ENCODE data around the gene TBC1D22A. TPM values are rescaled to one million over a fixed set of nuclear protein-coding genes. Genes with fewer than 3 reads are reported as not detected.

Gene TBC1D22A
- total RNA-seq, 1 donor from 2014 or later, result 34.1 TPM

GRCh38 chr22:46982635-46983034 lies 220.2 kb downstream of the TBC1D22A start:
- no peak for DNase-seq
- intact Hi-C loops (cut with DNase I), result no loop called here
- no peak overlapping the region for H3K27ac ChIP-seq

GRCh38 chr22:46983046-46983445 lies 220.6 kb downstream of the TBC1D22A start:
- DNase-seq (no peak), ATAC-seq (no peak)
- Histone ChIP-seq H3K27me3 (ENCODE audit: low read depth) (no peaks in the 10 kb centered on the region), H3K27ac (no peak overlapping the region), H3K9me3 (no peaks in the 10 kb centered on the region), H3K4me1 (no peaks in the 10 kb centered on the region), H3K4me3 (no peak overlapping the region), H3K36me3 (peaks cover 18% of the 10 kb centered on the region)
- intact Hi-C loops (cut with DNase I), result no loop called here
- TF ChIP-seq CTCF (IDR thresholded peaks at IDR 0.05), result no peak

More at GRCh38 chr22:46982635-46983034, 220.2 kb downstream of the TBC1D22A start:
- ATAC-seq, result peak in 1 of 2 donors; percentile 30
- H3K27me3 ChIP-seq (ENCODE audit: low read depth), result no peaks in the 10 kb centered on the region
- peaks cover 22% of the 10 kb centered on the region for H3K36me3 ChIP-seq
- H3K9me3 ChIP-seq, result no peaks in the 10 kb centered on the region
- TF ChIP-seq CTCF (IDR thresholded peaks at IDR 0.05), result no peak
- H3K4me3 ChIP-seq, result no peak overlapping the region
- H3K4me1 ChIP-seq, result no peaks in the 10 kb centered on the region

GRCh38 chr22:46984751-46985506 lies 222.5 kb downstream of the TBC1D22A start:
- Histone ChIP-seq H3K27ac (no peak overlapping the region), H3K36me3 (peaks cover under 1% of the 10 kb centered on the region), H3K4me3 (no peak overlapping the region), H3K9me3 (no peaks in the 10 kb centered on the region), H3K4me1 (no peaks in the 10 kb centered on the region), H3K27me3 (ENCODE audit: low read depth) (no peaks in the 10 kb centered on the region)
- no peak for TF ChIP-seq CTCF (IDR thresholded peaks at IDR 0.05)
- DNase-seq, result no peak
- ATAC-seq, result no peak
- intact Hi-C loops (cut with DNase I), result no loop called here

- ATAC-seq, result no peak
- H3K9me3 ChIP-seq, result no peaks in the 10 kb centered on the region
- intact Hi-C loops (cut with DNase I), result no loop called here
- TF ChIP-seq CTCF (IDR thresholded peaks at IDR 0.05), result no peak
- H3K27me3 ChIP-seq (ENCODE audit: low read depth), result no peaks in the 10 kb centered on the region
- no peak for DNase-seq
- H3K4me1 ChIP-seq, result no peaks in the 10 kb centered on the region
- no peak overlapping the region for H3K4me3 ChIP-seq
- no peak overlapping the region for H3K27ac ChIP-seq
- peaks cover 6% of the 10 kb centered on the region for H3K36me3 ChIP-seq
Observed at GRCh38 chr22:46985507-46985882, 223.0 kb downstream of the TBC1D22A start.

GRCh38 chr22:46986788-46987187 lies 224.3 kb downstream of the TBC1D22A start:
- H3K9me3 ChIP-seq, result no peaks in the 10 kb centered on the region
- ATAC-seq (no peak), DNase-seq (no peak)
- no peak for TF ChIP-seq CTCF (IDR thresholded peaks at IDR 0.05)
- no peak overlapping the region for H3K27ac ChIP-seq
- no peaks in the 10 kb centered on the region for H3K4me1 ChIP-seq
- H3K27me3 ChIP-seq (ENCODE audit: low read depth), result no peaks in the 10 kb centered on the region
- intact Hi-C loops (cut with DNase I), result no loop called here
- H3K4me3 ChIP-seq, result no peak overlapping the region
- peaks cover 19% of the 10 kb centered on the region for H3K36me3 ChIP-seq

Data from lower lobe of right lung (tissue), 2 donors.